ENCODE data around the gene SLC30A10. TPM values are rescaled to one million over a fixed set of nuclear protein-coding genes. Genes with fewer than 3 reads are reported as not detected.

The SLC30A10 gene
- total RNA-seq (ENCODE audit: low replicate concordance), result 0.09 and 0.19 TPM in 2 replicates

GRCh38 chr1:219927956-219928790 is at the start of gene SLC30A10:
TSS of gene SLC30A10 (minus strand) at chr1:219928557. CDS start at chr1:219928440, 117 bp downstream.
- TF ChIP-seq EZH2phosphoT487 (IDR thresholded peaks at IDR 0.05) (peak; percentile 73), CTCF (IDR thresholded peaks at IDR 0.05) (peak; percentile 18), EZH2 (IDR thresholded peaks at IDR 0.05) (peak; percentile 88)
- Histone ChIP-seq H3K4me3 (peak within 1 kb of the TSS; percentile 53), H3K4me2 (peak within 1 kb of the TSS; percentile 82), H3K27ac (no peak within 1 kb of the TSS), H3K27me3 (peaks cover 45% of the 10 kb centered on the region), H3K9me3 (ENCODE audit: low read depth) (no peaks in the 10 kb centered on the region), H3F3A (ENCODE audit: low read depth) (peaks cover 6% of the 10 kb centered on the region), H4K20me1 (ENCODE audit: low read depth) (no peaks in the 10 kb centered on the region), H3K4me1 (no peaks in the 10 kb centered on the region), H3K9ac (no peak within 1 kb of the TSS), H3K79me2 (ENCODE audit: low read depth) (no peaks in the 10 kb centered on the region), H2AFZ (replicated peaks) (peak within 1 kb of the TSS; percentile 99), H3K36me3 (no peaks in the 10 kb centered on the region)
- DNase-seq (ENCODE audit: low spot score), result peak; percentile 77
- peak within 1 kb of the TSS; percentile 88 for H3K4me3 Mint-ChIP-seq
- no peak within 1 kb of the TSS for H3K27ac Mint-ChIP-seq
- H3K4me1 Mint-ChIP-seq, result peaks cover 16% of the 10 kb centered on the region
- H3K27me3 Mint-ChIP-seq (ENCODE audit: insufficient read depth, low read depth), result peaks cover 23% of the 10 kb centered on the region
- no peaks in the 10 kb centered on the region for H3K36me3 Mint-ChIP-seq
- H3K9me3 Mint-ChIP-seq, result no peaks in the 10 kb centered on the region

GRCh38 chr1:219973213-219973612 is 44.9 kb upstream of the SLC30A10 start:
- Histone ChIP-seq H3K27me3 (no peaks in the 10 kb centered on the region), H3K9ac (no peak overlapping the region), H4K20me1 (ENCODE audit: low read depth) (no peaks in the 10 kb centered on the region), H3K4me1 (no peaks in the 10 kb centered on the region), H3K79me2 (ENCODE audit: low read depth) (no peaks in the 10 kb centered on the region), H3K4me2 (no peak overlapping the region), H3K36me3 (peaks cover 5% of the 10 kb centered on the region), H2AFZ (replicated peaks) (no peak overlapping the region), H3K4me3 (no peak overlapping the region), H3F3A (ENCODE audit: low read depth) (no peaks in the 10 kb centered on the region), H3K27ac (no peak overlapping the region), H3K9me3 (ENCODE audit: low read depth) (no peaks in the 10 kb centered on the region)
- Mint-ChIP-seq H3K9me3 (no peaks in the 10 kb centered on the region), H3K27ac (no peak overlapping the region), H3K36me3 (peaks cover 21% of the 10 kb centered on the region), H3K4me3 (no peak overlapping the region), H3K27me3 (ENCODE audit: insufficient read depth, low read depth) (no peaks in the 10 kb centered on the region), H3K4me1 (no peaks in the 10 kb centered on the region)
- DNase-seq (ENCODE audit: low spot score), result no peak
- TF ChIP-seq EZH2phosphoT487 (IDR thresholded peaks at IDR 0.05) (no peak), CTCF (IDR thresholded peaks at IDR 0.05) (no peak), EZH2 (IDR thresholded peaks at IDR 0.05) (no peak)

GRCh38 chr1:219967361-219967760 is 39.0 kb upstream of the SLC30A10 start:
- Histone ChIP-seq H3K9me3 (ENCODE audit: low read depth) (no peaks in the 10 kb centered on the region), H3K4me1 (peaks cover 4% of the 10 kb centered on the region), H3K79me2 (ENCODE audit: low read depth) (no peaks in the 10 kb centered on the region), H3K9ac (no peak overlapping the region), H4K20me1 (ENCODE audit: low read depth) (no peaks in the 10 kb centered on the region), H3K36me3 (no peaks in the 10 kb centered on the region), H2AFZ (replicated peaks) (no peak overlapping the region), H3K4me2 (no peak overlapping the region), H3F3A (ENCODE audit: low read depth) (no peaks in the 10 kb centered on the region), H3K27me3 (no peaks in the 10 kb centered on the region), H3K27ac (no peak overlapping the region), H3K4me3 (no peak overlapping the region)
- Mint-ChIP-seq H3K9me3 (peaks cover 6% of the 10 kb centered on the region), H3K4me3 (no peak overlapping the region), H3K36me3 (peaks cover 22% of the 10 kb centered on the region), H3K4me1 (peaks cover 17% of the 10 kb centered on the region), H3K27ac (no peak overlapping the region), H3K27me3 (ENCODE audit: insufficient read depth, low read depth) (peaks cover 5% of the 10 kb centered on the region)
- TF ChIP-seq EZH2 (IDR thresholded peaks at IDR 0.05), result no peak
- no peak for TF ChIP-seq EZH2phosphoT487 (IDR thresholded peaks at IDR 0.05)
- no peak for TF ChIP-seq CTCF (IDR thresholded peaks at IDR 0.05)
- no peak for DNase-seq (ENCODE audit: low spot score)
